H4 (cell line): ENCODE results near the gene CBLB. TPM values are rescaled to one million over a fixed set of nuclear protein-coding genes. Genes with fewer than 3 reads are reported as not detected.

ENCODE experiments used
- DNase-seq: peaks from one replicate; pipeline ENCODE4 v3.0.0-alpha.2; 2015; ENCODE audit warnings: low spot score
- total RNA-seq: library from RNA; depleted of rRNA; stranded (reverse); fragments of >200 nt; shearing (Covaris generic); gene quantifications from 2 replicates; pipeline ENCODE4 v1.2.3, GENCODE V29; 2014; rRNA removed

CBLB gene
- 22.4 and 22.5 TPM in 2 replicates for total RNA-seq

DNA sequence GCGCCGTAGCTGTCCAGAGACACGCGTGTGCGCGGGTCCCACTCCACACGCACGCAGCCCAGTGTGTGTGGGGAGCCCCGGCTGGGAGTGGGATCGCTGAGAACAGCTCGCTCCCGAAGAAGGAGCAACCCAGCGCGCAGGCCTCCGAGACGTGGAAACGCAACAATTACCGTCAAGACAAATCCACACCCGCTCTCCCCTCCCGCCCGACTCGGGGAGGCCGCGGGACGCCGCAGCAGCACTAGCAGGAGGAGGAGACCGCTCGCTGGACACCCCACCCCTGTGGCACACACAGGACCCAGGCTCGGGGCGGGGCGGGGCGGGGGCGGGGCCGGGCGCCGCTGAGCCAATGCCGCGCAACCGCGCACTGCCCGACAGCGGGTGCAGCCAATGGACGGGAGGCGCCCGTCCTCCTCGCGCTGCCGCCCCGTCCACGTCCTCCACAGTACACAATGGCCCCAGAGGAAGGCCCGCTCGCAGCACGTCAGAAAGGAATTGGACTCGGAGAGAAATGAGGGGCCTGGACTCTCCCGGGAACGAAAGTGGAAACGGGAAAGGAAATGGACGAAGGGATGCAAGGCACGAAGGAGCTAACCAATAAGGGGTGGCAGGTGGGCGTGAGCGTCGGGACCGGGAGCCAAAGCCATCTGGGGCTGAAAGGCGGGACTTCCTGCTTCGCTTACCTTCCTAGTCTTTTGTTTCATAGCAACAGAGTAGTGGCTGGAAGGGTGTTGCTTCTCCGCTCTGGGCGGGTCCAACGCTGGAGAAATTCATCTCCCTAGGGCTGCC, at the start of gene CBLB:
TSS of gene CBLB (minus strand) at position 271 of the 789 bp plus-strand sequence. CDS start 1,435 bp downstream, outside the sequence.
- peak; percentile 96 for DNase-seq

DNA sequence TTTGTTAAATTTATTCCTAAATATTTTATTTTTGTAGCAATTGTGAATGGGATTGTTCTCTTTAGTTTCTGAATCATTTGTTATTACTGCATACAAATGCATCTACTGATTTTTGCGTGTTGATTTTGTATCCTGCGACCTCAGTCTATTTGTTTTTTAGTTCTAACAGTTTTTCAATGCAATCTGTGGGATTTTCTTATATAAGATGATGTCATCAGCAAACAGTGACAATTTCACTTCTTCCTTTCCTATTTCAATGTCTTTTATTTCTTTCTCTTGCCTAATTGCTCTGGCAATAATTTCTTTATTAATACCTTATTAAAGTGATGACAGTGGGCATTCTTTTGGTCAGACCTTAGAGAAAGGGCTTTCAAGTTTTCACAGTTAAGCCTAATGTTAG, 48.0 kb upstream of the CBLB start:
- DNase-seq = no peak

DNA sequence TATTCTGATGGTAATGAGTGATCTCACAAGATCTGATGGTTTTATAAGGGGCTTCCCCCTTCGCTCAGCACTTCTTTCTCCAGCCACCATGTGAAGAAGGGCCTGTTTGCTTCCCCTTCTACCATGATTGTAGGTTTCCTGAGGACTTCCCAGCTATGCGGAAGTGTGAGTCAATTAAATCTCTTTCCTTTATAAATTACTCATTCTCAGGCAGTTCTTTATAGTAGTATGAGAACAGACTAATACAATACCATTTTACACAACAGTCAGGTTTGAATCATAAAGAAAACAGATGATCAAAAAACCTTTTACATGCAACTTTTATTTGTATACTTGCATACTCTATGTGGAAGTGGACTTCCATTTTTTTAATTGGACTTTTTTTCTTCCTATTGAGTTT, 46.7 kb upstream of the CBLB start:
- DNase-seq = no peak

DNA sequence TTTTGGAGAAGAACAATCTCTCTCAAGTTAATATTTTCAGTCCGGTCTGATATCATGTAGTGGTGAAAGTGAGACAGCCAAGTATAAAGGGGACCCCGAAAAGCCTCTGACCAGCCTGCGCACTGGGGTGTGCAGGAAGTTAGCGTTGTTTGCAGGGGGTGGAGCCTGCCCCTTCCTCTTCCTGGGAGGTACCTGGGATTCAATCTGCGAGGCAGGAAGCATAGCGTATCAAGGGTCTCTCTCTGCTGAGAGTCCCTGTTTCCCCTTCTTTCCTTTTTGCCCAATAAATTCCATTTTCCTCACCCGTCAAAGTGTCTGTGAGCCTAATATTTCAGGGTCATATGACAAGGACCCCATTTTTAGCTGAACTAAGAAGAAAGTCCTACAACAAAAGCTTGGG, 44.8 kb upstream of the CBLB start:
- no peak for DNase-seq

- DNase-seq = no peak
Measured at GRCh38 chr3:105912891-105913290, 44.1 kb upstream of the CBLB start.

DNA sequence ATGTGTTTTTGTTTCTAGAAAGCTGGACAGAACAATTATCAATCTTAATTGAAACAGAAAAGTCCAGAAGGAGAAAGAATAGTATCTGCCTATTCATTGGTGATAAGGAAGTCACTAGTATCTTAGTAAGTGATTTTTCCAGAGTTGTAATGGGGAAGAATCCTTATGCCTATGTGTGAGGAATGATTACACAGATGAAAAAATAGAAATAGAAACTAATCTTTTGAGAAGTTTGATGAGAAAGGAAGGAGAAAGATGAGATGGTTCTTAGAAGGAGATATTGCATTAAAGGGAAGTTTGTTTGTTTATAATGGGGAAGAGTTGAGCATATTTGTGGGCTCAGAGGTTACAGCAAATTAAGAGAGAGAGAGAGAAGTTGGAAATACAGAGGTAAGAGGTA, 42.7 kb upstream of the CBLB start:
- no peak for DNase-seq

- no peak for DNase-seq
Measured at GRCh38 chr3:105907777-105908176, 39.0 kb upstream of the CBLB start.

GRCh38 chr3:105906836-105907235, 38.0 kb upstream of the CBLB start:
- no peak for DNase-seq

GRCh38 chr3:105906345-105906744, 37.5 kb upstream of the CBLB start:
- DNase-seq = no peak

DNA sequence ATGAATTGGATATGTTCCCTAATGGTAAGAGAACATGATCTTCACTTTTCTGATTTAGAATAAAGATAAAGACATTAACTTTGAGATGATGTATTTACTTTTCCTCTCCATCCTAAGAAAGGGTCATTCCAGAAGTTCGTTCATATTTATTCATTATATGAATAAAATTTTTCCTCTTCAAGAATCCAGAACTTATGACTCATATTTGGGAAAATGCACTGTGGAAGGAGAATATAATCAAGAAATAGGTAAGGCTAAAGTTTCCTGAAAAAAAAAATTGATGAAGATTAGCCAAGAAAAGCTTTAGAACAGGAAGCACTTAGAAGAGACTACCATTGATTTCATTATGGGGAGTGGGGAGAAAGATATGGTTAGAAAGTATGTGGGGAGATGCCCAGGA, 36.5 kb upstream of the CBLB start:
- DNase-seq = no peak

DNA sequence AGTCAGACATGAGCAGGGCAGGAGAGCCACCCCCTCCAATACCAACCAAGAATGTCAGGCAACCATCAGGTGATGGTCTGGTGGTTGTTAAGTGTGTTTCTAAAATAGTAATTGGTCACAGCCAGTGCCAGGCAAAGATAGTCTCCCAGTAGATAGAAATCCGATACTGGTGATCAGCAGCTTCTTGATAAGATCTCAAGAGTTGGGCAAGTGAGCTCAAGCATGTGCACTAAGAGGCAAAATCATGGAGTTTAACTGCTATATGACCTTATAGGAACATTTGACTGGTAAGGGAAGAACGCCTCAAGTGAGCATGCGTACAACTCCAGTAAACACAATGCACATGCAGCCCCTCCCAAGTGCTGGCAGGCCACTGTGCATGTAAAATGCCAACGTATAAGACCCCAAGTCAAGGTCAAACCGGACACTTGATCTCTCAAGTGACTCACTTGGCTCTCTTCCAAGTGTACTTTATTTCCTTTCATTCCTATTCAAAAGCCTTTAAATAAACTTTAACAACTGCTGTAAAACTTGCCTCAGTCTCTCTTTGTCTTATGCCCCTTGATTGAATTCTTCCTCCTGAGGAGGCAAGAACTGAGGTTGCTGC, 36.0 kb upstream of the CBLB start:
- no peak for DNase-seq

GRCh38 chr3:105904251-105904650, 35.4 kb upstream of the CBLB start:
- DNase-seq = no peak

- DNase-seq = no peak
Measured at GRCh38 chr3:105899516-105899915, 30.7 kb upstream of the CBLB start.

DNA sequence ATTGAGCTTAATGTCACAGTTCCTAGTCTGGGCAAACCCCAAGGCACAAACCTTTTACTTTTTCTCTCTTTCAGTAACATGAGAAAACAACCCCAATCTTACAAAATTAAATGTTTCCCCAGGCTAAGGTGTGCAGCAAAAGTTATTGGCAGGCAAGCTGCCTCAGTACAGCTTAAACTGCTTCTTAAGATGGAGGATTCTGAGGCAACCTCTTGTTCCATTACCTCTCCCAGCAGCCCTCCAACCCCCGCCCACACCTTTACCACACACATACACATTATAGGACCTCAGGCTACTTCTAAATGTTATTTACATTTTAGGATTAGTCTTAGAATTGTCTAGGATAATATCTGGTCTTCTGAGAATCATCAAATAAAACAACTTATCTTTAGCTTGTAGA, 22.3 kb upstream of the CBLB start:
- no peak for DNase-seq

DNA sequence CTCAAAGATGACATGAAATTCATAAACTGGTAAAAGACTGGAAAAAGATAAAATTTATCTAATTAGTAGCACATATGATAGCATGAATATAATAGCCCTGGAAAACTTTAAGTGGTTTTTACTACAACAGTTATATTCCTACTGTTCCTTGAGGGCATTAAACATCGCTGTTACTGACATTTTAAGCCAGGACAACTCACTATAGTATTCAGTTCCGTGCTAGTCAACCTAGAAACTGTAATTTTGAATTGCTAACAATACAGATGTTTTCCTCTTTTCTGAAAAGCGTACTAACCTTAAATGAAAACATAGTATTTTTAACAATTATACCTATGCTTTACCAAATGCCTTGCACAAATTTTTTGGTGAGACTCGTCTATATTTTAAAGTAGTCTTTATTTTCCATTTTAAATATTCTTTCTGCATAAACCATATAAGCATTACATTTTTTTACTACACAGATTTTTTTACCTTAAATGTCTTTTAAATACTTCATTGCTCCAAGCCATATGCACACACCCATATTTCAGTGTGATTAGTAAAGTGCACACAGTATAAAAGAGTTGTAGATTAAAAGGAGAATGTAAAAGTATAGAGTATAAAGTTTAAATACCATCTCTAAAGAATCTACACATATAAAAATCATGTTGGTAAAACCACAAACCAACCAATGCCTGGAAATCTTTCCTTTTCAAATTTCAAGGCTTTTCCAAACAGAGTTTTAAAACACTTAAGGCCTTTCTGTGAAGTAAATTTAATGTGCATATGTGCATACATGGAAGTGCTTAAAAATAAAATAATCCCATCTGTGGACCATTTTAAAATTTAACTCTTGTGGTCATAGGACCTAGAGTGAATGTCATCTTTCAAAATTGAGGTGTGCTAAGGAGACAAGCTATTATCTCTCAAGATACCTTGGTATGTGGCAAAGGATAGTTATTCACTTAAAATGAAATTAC, 20.1 kb upstream of the CBLB start:
- no peak for DNase-seq

- no peak for DNase-seq
Measured at GRCh38 chr3:105885256-105885655, 16.4 kb upstream of the CBLB start.

GRCh38 chr3:105883798-105884377, 15.1 kb upstream of the CBLB start:
- DNase-seq = no peak

GRCh38 chr3:105880681-105881290, 12.0 kb upstream of the CBLB start:
- no peak for DNase-seq

DNA sequence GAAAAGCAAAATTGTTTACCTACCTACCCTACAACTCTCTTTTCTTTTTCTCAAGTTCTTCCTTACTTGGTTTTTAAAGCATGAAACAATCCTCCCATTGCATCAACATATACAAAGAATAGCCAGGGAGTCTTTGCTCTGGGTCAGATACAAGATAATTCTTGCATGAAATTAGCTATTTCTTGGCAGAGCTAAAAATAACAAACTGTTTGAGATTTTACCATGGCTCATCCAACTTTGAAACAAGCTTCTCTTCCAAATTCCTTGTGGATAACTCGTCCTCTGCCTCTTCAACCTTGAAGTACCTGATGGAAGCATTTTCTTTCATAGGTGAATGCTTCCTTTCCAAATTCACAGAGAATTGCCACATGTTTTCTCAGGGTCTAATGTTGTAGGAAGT, 9.2 kb upstream of the CBLB start:
- no peak for DNase-seq

DNA sequence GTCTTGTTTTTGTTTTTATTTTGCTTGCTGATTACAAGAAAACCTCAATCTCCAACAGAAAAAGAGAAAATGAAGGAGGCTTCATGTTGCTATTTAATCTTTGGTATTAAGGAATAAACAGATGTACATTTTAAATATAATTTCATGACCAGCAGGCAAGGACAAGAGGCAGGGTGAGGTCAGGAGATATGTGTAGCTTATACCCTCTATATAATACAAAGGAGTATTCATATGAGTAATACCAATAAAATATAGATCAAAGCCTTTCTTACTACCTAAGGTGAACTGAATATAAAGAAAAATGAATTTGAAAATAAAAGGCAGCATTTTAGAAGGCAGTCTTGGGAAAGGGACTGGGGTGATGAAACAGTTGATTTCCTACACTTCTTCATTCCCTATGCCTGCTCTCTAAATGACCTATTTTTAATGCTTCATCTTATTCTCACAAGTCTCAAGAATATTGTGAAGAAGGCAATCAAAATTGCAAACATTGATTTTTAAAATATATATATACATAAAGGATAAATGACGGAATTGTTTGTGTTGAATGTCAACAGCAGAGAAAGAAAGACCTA, 8.6 kb upstream of the CBLB start:
- no peak for DNase-seq

DNA sequence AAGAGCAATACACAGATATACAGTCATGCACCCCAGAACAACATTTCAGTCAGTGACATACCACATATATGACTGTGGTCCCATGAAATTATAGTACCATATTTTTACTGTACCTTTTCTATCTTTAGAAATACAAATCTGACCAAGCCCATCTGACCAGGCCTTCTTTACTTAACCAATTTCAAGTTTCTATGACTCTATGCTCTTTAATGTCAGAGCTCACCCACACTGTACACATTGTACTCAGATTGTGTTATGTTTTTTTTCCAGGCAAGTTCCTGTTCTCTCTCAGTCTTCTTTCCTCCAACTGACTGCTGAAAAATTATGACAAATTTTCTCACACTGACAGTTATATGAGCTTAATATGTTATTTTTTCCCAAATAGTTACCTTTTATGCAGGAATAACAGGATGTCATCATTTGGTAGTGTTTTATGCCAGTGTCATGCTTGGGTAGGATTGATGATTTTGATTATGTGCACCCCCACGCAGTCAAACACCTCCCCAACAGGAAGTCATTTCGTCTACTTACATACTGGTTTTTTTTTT, 8.0 kb upstream of the CBLB start:
- no peak for DNase-seq
